ENCODE measurements around the gene ATF2. TPM values are rescaled to one million over a fixed set of nuclear protein-coding genes. Genes with fewer than 3 reads are reported as not detected.

ATF2 gene
- total and polyA plus RNA-seq, 2 donors from 2014 or later, result 14.1 to 55.6 TPM

GRCh38 chr2:175064797-175065196, 103.2 kb downstream of the ATF2 start:
- Histone ChIP-seq H3K9ac (ENCODE audit: low read length in 3 of 3) (no peak overlapping the region), H3K4me1 (ENCODE audit: control insufficient read depth in 2 of 3, insufficient read depth in 2 of 3, low read depth in 1 of 3, low read length in 3 of 3) (no peaks in the 10 kb centered on the region), H3K27ac (ENCODE audit: low read depth in 2 of 2, low read length in 2 of 2) (no peak overlapping the region), H3K4me3 (ENCODE audit: low read length in 3 of 3) (no peak overlapping the region), H3K36me3 (ENCODE audit: control insufficient read depth in 2 of 3, insufficient read depth in 3 of 3, low read length in 3 of 3) (peaks cover 0 to 3% (median 0%) of the 10 kb centered on the region in 3 donors), H3K27me3 (ENCODE audit: control insufficient read depth, insufficient read depth, low read length) (no peaks in the 10 kb centered on the region), H3K9me3 (ENCODE audit: control insufficient read depth in 2 of 3, insufficient read depth in 1 of 3, low read length in 3 of 3) (no peaks in the 10 kb centered on the region)
- intact Hi-C loops (cut with DNase I), result no loop called here
- TF ChIP-seq CTCF (IDR thresholded peaks at IDR 0.05; ENCODE audit: borderline replicate concordance, extremely low read depth, insufficient read depth), result no peak
- FAIRE-seq, result no peak
- DNase-seq, result no peak

GRCh38 chr2:175063741-175064140, 104.3 kb downstream of the ATF2 start:
- Histone ChIP-seq H3K36me3 (ENCODE audit: control insufficient read depth in 2 of 3, insufficient read depth in 3 of 3, low read length in 3 of 3) (peaks cover 0 to 3% (median 0%) of the 10 kb centered on the region in 3 donors), H3K9ac (ENCODE audit: low read length in 3 of 3) (no peak overlapping the region), H3K27me3 (ENCODE audit: control insufficient read depth, insufficient read depth, low read length) (no peaks in the 10 kb centered on the region), H3K27ac (ENCODE audit: low read depth in 2 of 2, low read length in 2 of 2) (no peak overlapping the region), H3K4me3 (ENCODE audit: low read length in 3 of 3) (no peak overlapping the region), H3K4me1 (ENCODE audit: control insufficient read depth in 2 of 3, insufficient read depth in 2 of 3, low read depth in 1 of 3, low read length in 3 of 3) (no peaks in the 10 kb centered on the region), H3K9me3 (ENCODE audit: control insufficient read depth in 2 of 3, insufficient read depth in 1 of 3, low read length in 3 of 3) (no peaks in the 10 kb centered on the region)
- TF ChIP-seq CTCF (IDR thresholded peaks at IDR 0.05; ENCODE audit: borderline replicate concordance, extremely low read depth, insufficient read depth), result no peak
- DNase-seq (no peak), FAIRE-seq (no peak)
- intact Hi-C loops (cut with DNase I), result no loop called here

DNA sequence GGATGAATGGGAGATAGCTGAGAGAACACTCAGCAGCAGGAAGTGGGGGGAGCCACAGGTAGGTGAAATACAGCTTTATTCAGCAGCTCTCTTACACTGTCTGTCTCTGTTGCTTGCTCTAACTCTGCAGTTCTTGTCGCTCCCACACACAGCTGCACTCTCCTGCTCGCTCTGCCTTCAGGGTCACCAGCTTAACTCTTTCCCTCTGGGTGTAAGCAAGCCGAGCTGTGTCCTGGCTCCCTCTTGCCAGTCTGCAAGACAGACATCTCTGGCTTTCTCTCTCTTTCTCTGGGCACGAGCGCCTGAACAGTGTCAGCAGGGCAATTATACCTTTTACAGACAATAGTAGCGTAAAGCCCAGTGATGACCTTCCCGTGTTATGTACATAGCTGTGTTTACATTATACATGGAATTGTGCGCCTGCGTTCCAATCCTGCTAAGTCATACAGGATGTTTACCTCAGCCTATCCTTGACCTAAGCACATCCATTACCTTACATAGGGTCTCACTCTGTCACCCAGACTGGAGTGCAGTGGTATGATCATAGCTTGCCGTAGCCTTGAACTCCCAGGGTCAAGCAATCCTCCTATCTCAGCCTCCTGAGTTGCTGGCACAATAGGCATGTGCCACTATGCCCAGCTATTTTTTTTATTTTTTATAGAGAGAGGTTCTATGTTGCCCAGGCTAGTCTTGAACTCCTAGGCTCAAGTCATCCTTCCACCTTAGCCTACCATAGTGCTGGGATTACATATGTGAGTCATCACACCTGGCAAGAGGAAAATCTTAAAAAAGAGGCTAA, 105.0 kb downstream of the ATF2 start:
- Histone ChIP-seq H3K4me3 (ENCODE audit: low read length in 3 of 3) (no peak overlapping the region), H3K36me3 (ENCODE audit: control insufficient read depth in 2 of 3, insufficient read depth in 3 of 3, low read length in 3 of 3) (peaks cover 0 to 3% (median 0%) of the 10 kb centered on the region in 3 donors), H3K27ac (ENCODE audit: low read depth in 2 of 2, low read length in 2 of 2) (no peak overlapping the region), H3K27me3 (ENCODE audit: control insufficient read depth, insufficient read depth, low read length) (no peaks in the 10 kb centered on the region), H3K9me3 (ENCODE audit: control insufficient read depth in 2 of 3, insufficient read depth in 1 of 3, low read length in 3 of 3) (no peaks in the 10 kb centered on the region), H3K4me1 (ENCODE audit: control insufficient read depth in 2 of 3, insufficient read depth in 2 of 3, low read depth in 1 of 3, low read length in 3 of 3) (no peaks in the 10 kb centered on the region), H3K9ac (ENCODE audit: low read length in 3 of 3) (no peak overlapping the region)
- no peak for TF ChIP-seq CTCF (IDR thresholded peaks at IDR 0.05; ENCODE audit: borderline replicate concordance, extremely low read depth, insufficient read depth)
- intact Hi-C loops (cut with DNase I), result no loop called here
- FAIRE-seq (no peak), DNase-seq (peak in 2 of 5 donors; percentile 9 to 56)

Data from kidney (tissue), 14 donors.